Measurements from ENCODE around the gene SCAPER.

SCAPER gene

GRCh38 chr15:76334438-76335306 is 570.5 kb downstream of the SCAPER start:
- Histone ChIP-seq H2BK120ac (ENCODE audit: low read depth, low read length) (no peak overlapping the region), H3K23ac (ENCODE audit: low read depth, low read length, poor library complexity) (peak overlapping the region; percentile 49), H3K27ac (replicated peaks; ENCODE audit: low read length) (no peak overlapping the region), H3K4me3 (ENCODE audit: low read length in 2 of 2) (peak overlapping the region; percentile 33 to 48), H3K36me3 (replicated peaks in 1 of 2; ENCODE audit: control insufficient read depth in 2 of 2, insufficient read depth in 2 of 2, low read length in 2 of 2) (no peaks in the 10 kb centered on the region), H2AK5ac (ENCODE audit: low read depth, low read length) (no peak overlapping the region), H2BK5ac (ENCODE audit: low read length) (no peak overlapping the region), H4K91ac (ENCODE audit: low read depth, low read length, poor library complexity) (no peak overlapping the region), H3K18ac (ENCODE audit: low read length) (peak overlapping the region; percentile 85), H3K9ac (ENCODE audit: low read depth, low read length, poor library complexity) (no peak overlapping the region), H3K79me1 (ENCODE audit: low read depth, low read length) (peaks cover 1% of the 10 kb centered on the region), H3K14ac (ENCODE audit: low read length) (no peak overlapping the region), H2BK15ac (ENCODE audit: low read length) (peak overlapping the region; percentile 30), H3K4me2 (ENCODE audit: insufficient read depth, low read length, poor library complexity, severe bottlenecking) (peak overlapping the region; percentile 41), H3K4me1 (ENCODE audit: control insufficient read depth in 2 of 2, insufficient read depth in 1 of 2, low read depth in 1 of 2, low read length in 2 of 2) (peaks cover 13 to 19% of the 10 kb centered on the region in 2 donors), H3K4ac (ENCODE audit: low read length) (no peak overlapping the region), H3K27me3 (ENCODE audit: control insufficient read depth in 3 of 3, insufficient read depth in 3 of 3, low read depth in 1 of 3, low read length in 3 of 3) (peaks cover 30 to 73% (median 60%) of the 10 kb centered on the region in 3 experiments), H3K9me3 (replicated peaks in 1 of 2; ENCODE audit: control insufficient read depth in 2 of 2, insufficient read depth in 1 of 2, low read depth in 1 of 2, low read length in 2 of 2) (peaks cover 0 to 7% of the 10 kb centered on the region in 2 donors), H2AFZ (ENCODE audit: low read length) (peak overlapping the region; percentile 88), H4K8ac (ENCODE audit: low read depth, low read length) (no peak overlapping the region), H2BK12ac (ENCODE audit: low read length) (peak overlapping the region; percentile 89)
- no peak for DNase-seq (ENCODE audit: low spot score)
- WGBS, 2 donors (ENCODE audit: extremely low coverage in 2 of 2, insufficient read length in 2 of 2, insufficient replicate concordance in 1 of 2): no CpG with 5 or more reads among the region's 44 CpGs

- no peak overlapping the region for H2BK120ac ChIP-seq (ENCODE audit: low read depth, low read length)
- no peak overlapping the region for H2AFZ ChIP-seq (ENCODE audit: low read length)
- no CpG with 5 or more reads among the region's 9 CpGs for WGBS, 2 donors (ENCODE audit: extremely low coverage in 2 of 2, insufficient read length in 2 of 2, insufficient replicate concordance in 1 of 2)
- H3K9me3 ChIP-seq (replicated peaks in 1 of 2; ENCODE audit: control insufficient read depth in 2 of 2, insufficient read depth in 1 of 2, low read depth in 1 of 2, low read length in 2 of 2): peaks cover 0 to 7% of the 10 kb centered on the region in 2 donors
- H3K36me3 ChIP-seq (replicated peaks in 1 of 2; ENCODE audit: control insufficient read depth in 2 of 2, insufficient read depth in 2 of 2, low read length in 2 of 2): no peaks in the 10 kb centered on the region
- peaks cover 13% of the 10 kb centered on the region in 2 donors for H3K4me1 ChIP-seq (ENCODE audit: control insufficient read depth in 2 of 2, insufficient read depth in 1 of 2, low read depth in 1 of 2, low read length in 2 of 2)
- peak overlapping the region; percentile 24 for H2AK5ac ChIP-seq (ENCODE audit: low read depth, low read length)
- no peak overlapping the region for H4K91ac ChIP-seq (ENCODE audit: low read depth, low read length, poor library complexity)
- H3K4me2 ChIP-seq (ENCODE audit: insufficient read depth, low read length, poor library complexity, severe bottlenecking): no peak overlapping the region
- H3K27me3 ChIP-seq (ENCODE audit: control insufficient read depth in 3 of 3, insufficient read depth in 3 of 3, low read depth in 1 of 3, low read length in 3 of 3): peaks cover 22 to 71% (median 52%) of the 10 kb centered on the region in 3 experiments
- H3K18ac ChIP-seq (ENCODE audit: low read length): no peak overlapping the region
- H4K8ac ChIP-seq (ENCODE audit: low read depth, low read length): no peak overlapping the region
- H3K9ac ChIP-seq (ENCODE audit: low read depth, low read length, poor library complexity): no peak overlapping the region
- no peak overlapping the region for H2BK5ac ChIP-seq (ENCODE audit: low read length)
- H3K14ac ChIP-seq (ENCODE audit: low read length): no peak overlapping the region
- no peak overlapping the region for H3K4me3 ChIP-seq (ENCODE audit: low read length in 2 of 2)
- no peak overlapping the region for H2BK15ac ChIP-seq (ENCODE audit: low read length)
- peaks cover 1% of the 10 kb centered on the region for H3K79me1 ChIP-seq (ENCODE audit: low read depth, low read length)
- H3K27ac ChIP-seq (replicated peaks; ENCODE audit: low read length): no peak overlapping the region
- DNase-seq (ENCODE audit: low spot score): no peak
- no peak overlapping the region for H2BK12ac ChIP-seq (ENCODE audit: low read length)
- H3K23ac ChIP-seq (ENCODE audit: low read depth, low read length, poor library complexity): no peak overlapping the region
- H3K4ac ChIP-seq (ENCODE audit: low read length): no peak overlapping the region
Observed at GRCh38 chr15:76333720-76334437, 571.3 kb downstream of the SCAPER start.

- no peak overlapping the region for H2BK120ac ChIP-seq (ENCODE audit: low read depth, low read length)
- H3K18ac ChIP-seq (ENCODE audit: low read length): peak overlapping the region; percentile 49
- no peak overlapping the region for H3K4me3 ChIP-seq (ENCODE audit: low read length in 2 of 2)
- peaks cover 11 to 13% of the 10 kb centered on the region in 2 donors for H3K4me1 ChIP-seq (ENCODE audit: control insufficient read depth in 2 of 2, insufficient read depth in 1 of 2, low read depth in 1 of 2, low read length in 2 of 2)
- H2BK5ac ChIP-seq (ENCODE audit: low read length): no peak overlapping the region
- no peak overlapping the region for H2BK12ac ChIP-seq (ENCODE audit: low read length)
- H3K27me3 ChIP-seq (ENCODE audit: control insufficient read depth in 3 of 3, insufficient read depth in 3 of 3, low read depth in 1 of 3, low read length in 3 of 3): peaks cover 16 to 70% (median 46%) of the 10 kb centered on the region in 3 experiments
- peaks cover 1% of the 10 kb centered on the region for H3K79me1 ChIP-seq (ENCODE audit: low read depth, low read length)
- no peak overlapping the region for H4K91ac ChIP-seq (ENCODE audit: low read depth, low read length, poor library complexity)
- no peak overlapping the region for H3K23ac ChIP-seq (ENCODE audit: low read depth, low read length, poor library complexity)
- H2AFZ ChIP-seq (ENCODE audit: low read length): no peak overlapping the region
- no peak for DNase-seq (ENCODE audit: low spot score)
- no peak overlapping the region for H3K14ac ChIP-seq (ENCODE audit: low read length)
- H2AK5ac ChIP-seq (ENCODE audit: low read depth, low read length): no peak overlapping the region
- no peak overlapping the region for H3K4me2 ChIP-seq (ENCODE audit: insufficient read depth, low read length, poor library complexity, severe bottlenecking)
- H3K9ac ChIP-seq (ENCODE audit: low read depth, low read length, poor library complexity): no peak overlapping the region
- no peaks in the 10 kb centered on the region for H3K36me3 ChIP-seq (replicated peaks in 1 of 2; ENCODE audit: control insufficient read depth in 2 of 2, insufficient read depth in 2 of 2, low read length in 2 of 2)
- no peak overlapping the region for H3K27ac ChIP-seq (replicated peaks; ENCODE audit: low read length)
- H2BK15ac ChIP-seq (ENCODE audit: low read length): no peak overlapping the region
- WGBS, 2 donors (ENCODE audit: extremely low coverage in 2 of 2, insufficient read length in 2 of 2, insufficient replicate concordance in 1 of 2): no CpG with 5 or more reads among the region's 1 CpG
- H3K9me3 ChIP-seq (replicated peaks in 1 of 2; ENCODE audit: control insufficient read depth in 2 of 2, insufficient read depth in 1 of 2, low read depth in 1 of 2, low read length in 2 of 2): peaks cover 0 to 7% of the 10 kb centered on the region in 2 donors
- no peak overlapping the region for H4K8ac ChIP-seq (ENCODE audit: low read depth, low read length)
- no peak overlapping the region for H3K4ac ChIP-seq (ENCODE audit: low read length)
Observed at GRCh38 chr15:76333309-76333708, 571.8 kb downstream of the SCAPER start.

GRCh38 chr15:76332796-76333195 is 572.3 kb downstream of the SCAPER start:
- H4K8ac ChIP-seq (ENCODE audit: low read depth, low read length): no peak overlapping the region
- no peak overlapping the region for H2AFZ ChIP-seq (ENCODE audit: low read length)
- no peak overlapping the region for H3K23ac ChIP-seq (ENCODE audit: low read depth, low read length, poor library complexity)
- no peak overlapping the region for H2BK12ac ChIP-seq (ENCODE audit: low read length)
- DNase-seq (ENCODE audit: low spot score): no peak
- H3K14ac ChIP-seq (ENCODE audit: low read length): no peak overlapping the region
- H2BK5ac ChIP-seq (ENCODE audit: low read length): no peak overlapping the region
- H2AK5ac ChIP-seq (ENCODE audit: low read depth, low read length): no peak overlapping the region
- H3K18ac ChIP-seq (ENCODE audit: low read length): no peak overlapping the region
- H3K4ac ChIP-seq (ENCODE audit: low read length): no peak overlapping the region
- peaks cover 1% of the 10 kb centered on the region for H3K79me1 ChIP-seq (ENCODE audit: low read depth, low read length)
- no peak overlapping the region for H3K27ac ChIP-seq (replicated peaks; ENCODE audit: low read length)
- H2BK120ac ChIP-seq (ENCODE audit: low read depth, low read length): no peak overlapping the region
- no peak overlapping the region for H3K9ac ChIP-seq (ENCODE audit: low read depth, low read length, poor library complexity)
- no peaks in the 10 kb centered on the region for H3K36me3 ChIP-seq (replicated peaks in 1 of 2; ENCODE audit: control insufficient read depth in 2 of 2, insufficient read depth in 2 of 2, low read length in 2 of 2)
- no peak overlapping the region for H3K4me2 ChIP-seq (ENCODE audit: insufficient read depth, low read length, poor library complexity, severe bottlenecking)
- H2BK15ac ChIP-seq (ENCODE audit: low read length): peak overlapping the region; percentile 8
- WGBS, 2 donors (ENCODE audit: extremely low coverage in 2 of 2, insufficient read length in 2 of 2, insufficient replicate concordance in 1 of 2): no CpG with 5 or more reads among the region's 1 CpG
- peaks cover 0 to 7% of the 10 kb centered on the region in 2 donors for H3K9me3 ChIP-seq (replicated peaks in 1 of 2; ENCODE audit: control insufficient read depth in 2 of 2, insufficient read depth in 1 of 2, low read depth in 1 of 2, low read length in 2 of 2)
- peaks cover 11 to 70% (median 41%) of the 10 kb centered on the region in 3 experiments for H3K27me3 ChIP-seq (ENCODE audit: control insufficient read depth in 3 of 3, insufficient read depth in 3 of 3, low read depth in 1 of 3, low read length in 3 of 3)
- no peak overlapping the region for H3K4me3 ChIP-seq (ENCODE audit: low read length in 2 of 2)
- peaks cover 10% of the 10 kb centered on the region in 2 donors for H3K4me1 ChIP-seq (ENCODE audit: control insufficient read depth in 2 of 2, insufficient read depth in 1 of 2, low read depth in 1 of 2, low read length in 2 of 2)
- no peak overlapping the region for H4K91ac ChIP-seq (ENCODE audit: low read depth, low read length, poor library complexity)

All from neuronal stem cell (in vitro differentiated cells).